H9 (cell line): ENCODE measurements around the gene CDH4. TPM values are rescaled to one million over a fixed set of nuclear protein-coding genes. Genes with fewer than 3 reads are reported as not detected.

Experiments
- DNase-seq: peaks from one replicate; pipeline ENCODE4 v3.0.0-alpha.2; 2017
- H2AFZ ChIP-seq: one replicate; pipeline ENCODE4 v1.6.1; 2013; ENCODE audit warnings: mild to moderate bottlenecking, low read length, control low read depth, moderate library complexity
- H2AK5ac ChIP-seq: 2 replicates; pipeline ENCODE4 v1.6.1; 2013; ENCODE audit warnings: low read length, control low read depth, mixed read lengths; ENCODE audit not compliant: insufficient read length
- H2BK120ac ChIP-seq: one replicate; pipeline ENCODE4 v1.6.1; 2013; ENCODE audit warnings: low read depth, mild to moderate bottlenecking, low read length, control low read depth, inconsistent platforms; ENCODE audit not compliant: poor library complexity, severe bottlenecking
- H2BK12ac ChIP-seq: 2 replicates; pipeline ENCODE4 v1.6.1; 2013; ENCODE audit warnings: low read length, control low read depth, mixed read lengths, low read depth; ENCODE audit not compliant: insufficient read length
- H2BK15ac ChIP-seq: 2 replicates; pipeline ENCODE4 v1.6.1; 2013; ENCODE audit warnings: low read depth, low read length, control low read depth
- H2BK20ac ChIP-seq: one replicate; pipeline ENCODE4 v1.6.1; 2013; ENCODE audit warnings: low read depth, mild to moderate bottlenecking, low read length, control low read depth, inconsistent platforms; ENCODE audit not compliant: poor library complexity, severe bottlenecking
- H2BK5ac ChIP-seq: 2 replicates; pipeline ENCODE4 v1.6.1; 2013; ENCODE audit warnings: low read length, control low read depth, mixed read lengths; ENCODE audit not compliant: insufficient read length
- H3K14ac ChIP-seq: 2 replicates; pipeline ENCODE4 v1.6.1; 2013; ENCODE audit warnings: low read length, control low read depth; ENCODE audit not compliant: insufficient read depth
- H3K18ac ChIP-seq: 2 replicates; pipeline ENCODE4 v1.6.1; 2013; ENCODE audit warnings: low read depth, mild to moderate bottlenecking, mixed read lengths, low read length, control low read depth; ENCODE audit not compliant: insufficient read length
- H3K23ac ChIP-seq: 2 replicates; pipeline ENCODE4 v1.6.1; 2013; ENCODE audit warnings: low read length, control low read depth, mixed read lengths, low read depth; ENCODE audit not compliant: insufficient read length
- H3K23me2 ChIP-seq: 2 replicates; pipeline ENCODE4 v1.6.1; 2013; ENCODE audit warnings: low read depth, mild to moderate bottlenecking, mixed read lengths, low read length, control low read depth; ENCODE audit not compliant: insufficient read length, poor library complexity, severe bottlenecking
- H3K27ac ChIP-seq: 2 replicates; pipeline ENCODE4 v1.5.1; 2013; ENCODE audit warnings: low read length, control low read depth, mixed read lengths, low read depth; ENCODE audit not compliant: insufficient read length
- H3K27me3 ChIP-seq: 2 replicates; pipeline ENCODE4 v1.6.1; 2013; ENCODE audit warnings: low read length, control low read depth, inconsistent platforms; ENCODE audit not compliant: insufficient read depth
- H3K4ac ChIP-seq: 2 replicates; pipeline ENCODE4 v1.6.1; 2013; ENCODE audit warnings: low read depth, mild to moderate bottlenecking, control low read depth, inconsistent platforms, low read length, moderate library complexity
- H3K4me1 ChIP-seq: 2 replicates; pipeline ENCODE4 v1.6.1; 2013; ENCODE audit warnings: low read length, control low read depth, inconsistent platforms; ENCODE audit not compliant: insufficient read depth
- H3K4me2 ChIP-seq: 2 replicates; pipeline ENCODE4 v1.6.1; 2013; ENCODE audit warnings: low read length, control low read depth, mixed read lengths; ENCODE audit not compliant: insufficient read length, insufficient read depth
- H3K56ac ChIP-seq: 2 replicates; pipeline ENCODE4 v1.6.1; 2013; ENCODE audit warnings: low read depth, mild to moderate bottlenecking, mixed read lengths, low read length, control low read depth; ENCODE audit not compliant: insufficient read length
- H3K79me1 ChIP-seq: 2 replicates; pipeline ENCODE4 v1.6.1; 2013; ENCODE audit warnings: low read depth, mild to moderate bottlenecking, moderate library complexity, low read length, control low read depth, inconsistent platforms; ENCODE audit not compliant: insufficient read depth, poor library complexity, severe bottlenecking
- H3K79me2 ChIP-seq: 2 replicates; pipeline ENCODE4 v1.6.1; 2013; ENCODE audit warnings: low read length, control low read depth, inconsistent platforms; ENCODE audit not compliant: insufficient read depth
- H3K9ac ChIP-seq: 2 replicates; pipeline ENCODE4 v1.6.1; 2013; ENCODE audit warnings: low read length, control low read depth, mixed read lengths; ENCODE audit not compliant: insufficient read length; ENCODE audit errors: extremely low read depth
- H3K9me3 ChIP-seq: one replicate; pipeline ENCODE4 v1.6.1; 2013; ENCODE audit warnings: low read depth, low read length, inconsistent platforms; ENCODE audit not compliant: control insufficient read depth
- H3T11ph ChIP-seq: one replicate; pipeline ENCODE4 v1.6.1; 2013; ENCODE audit warnings: mild to moderate bottlenecking, low read length, control low read depth, inconsistent platforms
- H4K20me1 ChIP-seq: one replicate; pipeline ENCODE4 v1.6.1; 2013; ENCODE audit not compliant: control insufficient read depth, insufficient read length, insufficient read depth
- H4K5ac ChIP-seq: 2 replicates; pipeline ENCODE4 v1.6.1; 2013; ENCODE audit warnings: low read depth, mild to moderate bottlenecking, mixed read lengths, low read length, control low read depth; ENCODE audit not compliant: insufficient read length
- H4K8ac ChIP-seq: replicated peaks from 2 replicates; pipeline ENCODE4 v1.6.1; 2013; ENCODE audit warnings: low read length, control low read depth, mixed read lengths, low read depth; ENCODE audit not compliant: insufficient read length
- H4K91ac ChIP-seq: 2 replicates; pipeline ENCODE4 v1.6.1; 2013; ENCODE audit warnings: low read depth, mild to moderate bottlenecking, moderate library complexity, mixed read lengths, low read length, control low read depth; ENCODE audit not compliant: insufficient read length
- H3K27ac Mint-ChIP-seq, 3 experiments: 2 replicates in 2 of 3; 3 replicates in 1 of 3; pipeline ENCODE4 v1.8.0; 2020 to 2021; ENCODE audit warnings: mixed read lengths in 3 of 3, mild to moderate bottlenecking in 1 of 3, moderate library complexity in 1 of 3
- H3K27me3 Mint-ChIP-seq: 2 replicates; pipeline ENCODE4 v1.8.0; 2021; ENCODE audit warnings: low read depth, mild to moderate bottlenecking, moderate library complexity, mixed read lengths
- H3K36me3 Mint-ChIP-seq, 3 experiments: 2 replicates in 2 of 3; 3 replicates in 1 of 3; pipeline ENCODE4 v1.8.0; 2020 to 2021; ENCODE audit warnings: low read depth in 3 of 3, mixed read lengths in 3 of 3; ENCODE audit not compliant: insufficient read depth in 1 of 3
- H3K4me1 Mint-ChIP-seq, 2 experiments: 2 replicates each; pipeline ENCODE4 v1.8.0; 2020; ENCODE audit warnings: mixed read lengths in 2 of 2
- H3K4me3 Mint-ChIP-seq, 2 experiments: 2 replicates in 1 of 2; 3 replicates in 1 of 2; pipeline ENCODE4 v1.8.0; 2020 to 2021; ENCODE audit warnings: mild to moderate bottlenecking in 2 of 2, mixed read lengths in 2 of 2, moderate library complexity in 1 of 2
- H3K9me3 Mint-ChIP-seq, 2 experiments: 2 replicates in 1 of 2; 3 replicates in 1 of 2; pipeline ENCODE4 v1.8.0; 2020; ENCODE audit warnings: mild to moderate bottlenecking in 2 of 2, mixed read lengths in 2 of 2, moderate library complexity in 1 of 2
- WGBS: extraction: QIAGEN DNeasy Blood & Tissue Kit; methylation state at CpG from one replicate; pipeline ENCODE4 v1.1.7; 2013; ENCODE audit warnings: missing lambda C conversion rate, low lambda C conversion rate, mixed read lengths; ENCODE audit not compliant: insufficient read length; ENCODE audit errors: extremely low coverage; 5-methylcytosine and 5-hydroxymethylcytosine counted together
- total RNA-seq: library from RNA; stranded (reverse); gene quantifications from 2 replicates; pipeline ENCODE4 v1.2.1, GENCODE V29; 2021
- TF ChIP-seq, protein P1 (sequence below): fragments of 200-600 bp; sonication (generic); conservative IDR thresholded peaks from 3 replicates; pipeline ENCODE4 v1.8.0; 2021; ENCODE audit warnings: antibody characterized with exemption, mild to moderate bottlenecking

The CDH4 gene
- total RNA-seq, 1 experiment from 2014 or later = 3.0 TPM

DNA sequence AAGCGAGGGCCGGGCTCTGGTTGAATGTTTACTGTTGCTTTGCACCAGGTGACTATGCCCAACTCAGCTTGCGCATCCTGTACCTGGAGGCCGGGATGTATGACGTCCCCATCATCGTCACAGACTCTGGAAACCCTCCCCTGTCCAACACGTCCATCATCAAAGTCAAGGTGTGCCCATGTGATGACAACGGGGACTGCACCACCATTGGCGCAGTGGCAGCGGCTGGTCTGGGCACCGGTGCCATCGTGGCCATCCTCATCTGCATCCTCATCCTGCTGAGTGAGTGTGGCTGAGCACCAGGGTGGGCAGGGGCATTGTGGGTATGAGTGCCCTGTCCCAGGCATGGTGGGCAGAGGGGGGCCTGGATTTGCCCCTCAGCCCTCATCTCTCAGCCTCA, 677.5 kb downstream of the CDH4 start:
- Histone ChIP-seq H2BK20ac (no peak overlapping the region), H2BK12ac (no peak overlapping the region), H4K5ac (no peak overlapping the region), H3K9ac (no peak overlapping the region), H2BK120ac (no peak overlapping the region), H3K79me2 (no peaks in the 10 kb centered on the region), H3K23ac (no peak overlapping the region), H3K18ac (no peak overlapping the region), H2AFZ (no peak overlapping the region), H2AK5ac (no peak overlapping the region), H3T11ph (no peak overlapping the region), H3K56ac (no peak overlapping the region), H3K14ac (no peak overlapping the region; the same call in 1 of the 2 replicates), H3K4me1 (no peaks in the 10 kb centered on the region), H4K20me1 (no peaks in the 10 kb centered on the region), H3K9me3 (no peaks in the 10 kb centered on the region), H3K27me3 (no peaks in the 10 kb centered on the region), H2BK5ac (no peak overlapping the region), H3K27ac (no peak overlapping the region), H3K23me2 (no peaks in the 10 kb centered on the region), H3K79me1 (no peaks in the 10 kb centered on the region), H4K8ac (no peak overlapping the region), H4K91ac (no peak overlapping the region), H3K4ac (no peak overlapping the region), H3K4me2 (no peak overlapping the region), H2BK15ac (no peak overlapping the region)
- Mint-ChIP-seq H3K27ac (no peak overlapping the region), H3K36me3 (peaks cover 0 to 7% (median 2%) of the 10 kb centered on the region in 3 experiments; a peak in 3 of 7 replicates), H3K4me3 (no peak overlapping the region), H3K9me3 (0 out of 5 replicates have a peak, but pooled peaks cover 0 to 2% of the 10 kb centered on the region in 2 experiments), H3K4me1 (peaks cover 2 to 10% of the 10 kb centered on the region in 2 experiments; a peak in 3 of 4 replicates), H3K27me3 (no peaks in the 10 kb centered on the region; the same call in none of the 2 replicates)
- no CpG with 5 or more reads among the region's 12 CpGs for WGBS
- DNase-seq = no peak
- TF ChIP-seq, protein P1, sequence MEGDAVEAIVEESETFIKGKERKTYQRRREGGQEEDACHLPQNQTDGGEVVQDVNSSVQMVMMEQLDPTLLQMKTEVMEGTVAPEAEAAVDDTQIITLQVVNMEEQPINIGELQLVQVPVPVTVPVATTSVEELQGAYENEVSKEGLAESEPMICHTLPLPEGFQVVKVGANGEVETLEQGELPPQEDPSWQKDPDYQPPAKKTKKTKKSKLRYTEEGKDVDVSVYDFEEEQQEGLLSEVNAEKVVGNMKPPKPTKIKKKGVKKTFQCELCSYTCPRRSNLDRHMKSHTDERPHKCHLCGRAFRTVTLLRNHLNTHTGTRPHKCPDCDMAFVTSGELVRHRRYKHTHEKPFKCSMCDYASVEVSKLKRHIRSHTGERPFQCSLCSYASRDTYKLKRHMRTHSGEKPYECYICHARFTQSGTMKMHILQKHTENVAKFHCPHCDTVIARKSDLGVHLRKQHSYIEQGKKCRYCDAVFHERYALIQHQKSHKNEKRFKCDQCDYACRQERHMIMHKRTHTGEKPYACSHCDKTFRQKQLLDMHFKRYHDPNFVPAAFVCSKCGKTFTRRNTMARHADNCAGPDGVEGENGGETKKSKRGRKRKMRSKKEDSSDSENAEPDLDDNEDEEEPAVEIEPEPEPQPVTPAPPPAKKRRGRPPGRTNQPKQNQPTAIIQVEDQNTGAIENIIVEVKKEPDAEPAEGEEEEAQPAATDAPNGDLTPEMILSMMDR = no peak
